ENCODE measurements around the gene MYH9. TPM values are rescaled to one million over a fixed set of nuclear protein-coding genes. Genes with fewer than 3 reads are reported as not detected.
"Not testable (repeated sequence)": the region's sequence is repeated elsewhere in the genome, so short reads cannot be mapped to it uniquely, and the experiment has no call there.

The MYH9 gene
- total RNA-seq, 1 donor from 2014 or later: 1,853 TPM

DNA sequence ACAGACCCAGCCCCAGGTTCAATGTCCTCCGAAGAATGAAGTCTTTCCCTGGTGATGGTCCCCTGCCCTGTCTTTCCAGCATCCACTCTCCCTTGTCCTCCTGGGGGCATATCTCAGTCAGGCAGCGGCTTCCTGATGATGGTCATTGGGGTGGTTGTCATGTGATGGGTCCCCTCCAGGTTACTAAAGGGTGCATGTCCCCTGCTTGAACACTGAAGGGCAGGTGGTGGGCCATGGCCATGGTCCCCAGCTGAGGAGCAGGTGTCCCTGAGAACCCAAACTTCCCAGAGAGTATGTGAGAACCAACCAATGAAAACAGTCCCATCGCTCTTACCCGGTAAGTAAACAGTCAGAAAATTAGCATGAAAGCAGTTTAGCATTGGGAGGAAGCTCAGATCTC is 120.7 kb downstream of the MYH9 start:
- no peaks in the 10 kb centered on the region for H3K27me3 Mint-ChIP-seq (ENCODE audit: low read depth)
- TF ChIP-seq, protein P1, sequence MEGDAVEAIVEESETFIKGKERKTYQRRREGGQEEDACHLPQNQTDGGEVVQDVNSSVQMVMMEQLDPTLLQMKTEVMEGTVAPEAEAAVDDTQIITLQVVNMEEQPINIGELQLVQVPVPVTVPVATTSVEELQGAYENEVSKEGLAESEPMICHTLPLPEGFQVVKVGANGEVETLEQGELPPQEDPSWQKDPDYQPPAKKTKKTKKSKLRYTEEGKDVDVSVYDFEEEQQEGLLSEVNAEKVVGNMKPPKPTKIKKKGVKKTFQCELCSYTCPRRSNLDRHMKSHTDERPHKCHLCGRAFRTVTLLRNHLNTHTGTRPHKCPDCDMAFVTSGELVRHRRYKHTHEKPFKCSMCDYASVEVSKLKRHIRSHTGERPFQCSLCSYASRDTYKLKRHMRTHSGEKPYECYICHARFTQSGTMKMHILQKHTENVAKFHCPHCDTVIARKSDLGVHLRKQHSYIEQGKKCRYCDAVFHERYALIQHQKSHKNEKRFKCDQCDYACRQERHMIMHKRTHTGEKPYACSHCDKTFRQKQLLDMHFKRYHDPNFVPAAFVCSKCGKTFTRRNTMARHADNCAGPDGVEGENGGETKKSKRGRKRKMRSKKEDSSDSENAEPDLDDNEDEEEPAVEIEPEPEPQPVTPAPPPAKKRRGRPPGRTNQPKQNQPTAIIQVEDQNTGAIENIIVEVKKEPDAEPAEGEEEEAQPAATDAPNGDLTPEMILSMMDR (IDR thresholded peaks at IDR 0.05): no peak
- H3K27ac Mint-ChIP-seq (ENCODE audit: unreplicated experiment): no peak overlapping the region
- peak; percentile 35 for DNase-seq (ENCODE audit: low spot score)
- H3K4me3 Mint-ChIP-seq (ENCODE audit: unreplicated experiment): no peak overlapping the region
- peaks cover 3% of the 10 kb centered on the region for H3K9me3 Mint-ChIP-seq (ENCODE audit: low read depth)
- peaks cover 14% of the 10 kb centered on the region for H3K4me1 Mint-ChIP-seq (ENCODE audit: low read depth)
- peaks cover 11% of the 10 kb centered on the region for H3K36me3 Mint-ChIP-seq (ENCODE audit: low read depth)

DNA sequence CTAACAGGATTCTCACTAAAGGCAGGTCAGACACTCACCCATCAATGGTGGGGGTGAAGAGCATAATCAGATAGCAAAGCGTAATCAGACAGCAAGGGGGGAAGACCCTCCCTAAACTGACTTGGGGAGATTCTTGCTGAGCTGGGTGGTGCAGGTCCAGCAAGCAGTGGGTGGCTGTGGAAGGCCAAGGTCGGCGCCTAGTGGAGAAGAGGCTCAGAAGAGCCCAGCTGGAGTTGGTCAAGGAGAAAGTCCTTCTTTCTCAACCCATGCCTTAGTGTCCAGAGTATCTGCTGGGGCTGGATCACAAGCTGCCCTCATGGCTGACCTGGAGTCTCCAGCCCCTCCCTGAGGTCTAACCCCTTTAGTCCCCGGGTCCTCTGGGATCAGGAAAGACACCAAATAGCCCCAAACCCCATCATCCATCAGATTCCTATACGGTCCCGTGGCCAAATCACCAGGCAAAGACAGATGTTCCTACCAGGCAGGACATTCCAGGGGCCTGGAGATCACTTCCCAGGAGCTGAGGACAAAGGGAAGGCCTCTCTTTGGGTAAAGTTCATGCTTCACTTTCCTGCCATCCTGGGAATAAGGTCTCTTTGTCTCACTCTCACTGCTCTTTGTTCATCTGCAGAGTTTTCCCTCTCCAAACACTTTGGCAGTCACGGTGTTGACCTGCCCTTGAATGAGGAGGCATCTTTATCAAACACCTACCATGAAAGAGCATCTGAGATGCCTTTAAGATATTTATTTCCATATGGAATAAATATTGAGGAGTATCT is 123.7 kb downstream of the MYH9 start:
- peaks cover 26% of the 10 kb centered on the region for H3K4me1 Mint-ChIP-seq (ENCODE audit: low read depth)
- not testable (repeated sequence) for H3K4me3 Mint-ChIP-seq (ENCODE audit: unreplicated experiment); DNase-seq (ENCODE audit: low spot score)

GRCh38 chr22:36263216-36263673 is 124.5 kb downstream of the MYH9 start:
- peaks cover 34% of the 10 kb centered on the region for H3K4me1 Mint-ChIP-seq (ENCODE audit: low read depth)
- not testable (repeated sequence) for H3K27me3 Mint-ChIP-seq (ENCODE audit: low read depth); H3K9me3 Mint-ChIP-seq (ENCODE audit: low read depth); DNase-seq (ENCODE audit: low spot score); H3K4me3 Mint-ChIP-seq (ENCODE audit: unreplicated experiment)
- peak overlapping the region; percentile 6 for H3K27ac Mint-ChIP-seq (ENCODE audit: unreplicated experiment)
- peaks cover 11% of the 10 kb centered on the region for H3K36me3 Mint-ChIP-seq (ENCODE audit: low read depth)

More for the DNA sequence above, 123.7 kb downstream of the MYH9 start:
- peak overlapping the region; percentile 6 for H3K27ac Mint-ChIP-seq (ENCODE audit: unreplicated experiment)
- peaks cover 11% of the 10 kb centered on the region for H3K36me3 Mint-ChIP-seq (ENCODE audit: low read depth)
- H3K9me3 Mint-ChIP-seq (ENCODE audit: low read depth); H3K27me3 Mint-ChIP-seq (ENCODE audit: low read depth): not testable (repeated sequence)

DNA sequence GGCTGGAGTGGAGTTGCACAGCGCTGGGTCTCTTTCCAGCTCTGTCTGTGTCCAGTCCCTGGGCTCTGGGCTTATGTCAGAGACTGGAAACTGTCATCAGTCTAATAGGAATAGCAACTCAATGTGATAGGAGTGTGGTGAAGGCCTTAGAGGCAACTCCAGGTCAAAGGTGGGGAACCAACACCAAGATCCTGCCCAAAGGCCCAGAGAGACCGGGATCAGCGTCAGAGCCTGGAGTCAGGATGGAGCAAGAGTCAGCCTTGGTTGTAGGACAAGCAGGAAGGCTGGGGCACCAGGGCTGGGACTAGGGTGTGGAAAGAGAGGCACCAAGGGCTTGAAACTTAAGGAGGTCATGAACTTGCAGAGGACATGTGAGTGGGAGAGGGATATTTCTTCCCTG is 125.5 kb downstream of the MYH9 start:
- not testable (repeated sequence) for H3K9me3 Mint-ChIP-seq (ENCODE audit: low read depth); H3K27ac Mint-ChIP-seq (ENCODE audit: unreplicated experiment); H3K4me3 Mint-ChIP-seq (ENCODE audit: unreplicated experiment); DNase-seq (ENCODE audit: low spot score); H3K27me3 Mint-ChIP-seq (ENCODE audit: low read depth)
- Mint-ChIP-seq H3K4me1 (ENCODE audit: low read depth) (peaks cover 35% of the 10 kb centered on the region), H3K36me3 (ENCODE audit: low read depth) (peaks cover 11% of the 10 kb centered on the region)

DNA sequence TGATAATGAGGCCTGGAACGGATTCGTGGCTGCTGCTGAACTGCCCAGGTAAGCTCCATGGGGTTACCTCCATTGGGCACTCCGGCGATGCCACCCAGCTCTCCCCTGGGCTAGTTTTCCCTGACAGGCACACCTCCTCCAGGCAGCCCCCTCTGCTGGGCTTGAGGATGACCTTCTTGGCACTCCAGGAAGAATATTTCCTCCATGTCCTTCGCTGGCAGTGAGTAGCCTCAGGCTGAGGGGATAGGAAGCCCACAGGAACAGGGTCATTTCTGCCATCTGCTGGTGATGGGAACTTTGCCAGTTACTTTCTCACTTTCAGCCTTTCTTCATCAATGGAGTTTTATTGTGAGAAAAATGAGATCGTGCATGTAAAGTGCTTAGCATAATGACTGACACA is 126.1 kb downstream of the MYH9 start:
- not testable (repeated sequence) for H3K27me3 Mint-ChIP-seq (ENCODE audit: low read depth); H3K9me3 Mint-ChIP-seq (ENCODE audit: low read depth); H3K27ac Mint-ChIP-seq (ENCODE audit: unreplicated experiment); DNase-seq (ENCODE audit: low spot score); H3K4me3 Mint-ChIP-seq (ENCODE audit: unreplicated experiment); H3K36me3 Mint-ChIP-seq (ENCODE audit: low read depth)
- peaks cover 35% of the 10 kb centered on the region for H3K4me1 Mint-ChIP-seq (ENCODE audit: low read depth)
- TF ChIP-seq, protein P1 (IDR thresholded peaks at IDR 0.05): peak; percentile 27

GRCh38 chr22:36259615-36260300 is 128.0 kb downstream of the MYH9 start:
- DNase-seq (ENCODE audit: low spot score): no peak
- TF ChIP-seq, protein P1 (IDR thresholded peaks at IDR 0.05): no peak
- H3K4me3 Mint-ChIP-seq (ENCODE audit: unreplicated experiment): no peak overlapping the region
- H3K4me1 Mint-ChIP-seq (ENCODE audit: low read depth): peaks cover 38% of the 10 kb centered on the region
- no peaks in the 10 kb centered on the region for H3K36me3 Mint-ChIP-seq (ENCODE audit: low read depth)
- peak overlapping the region; percentile 61 for H3K27ac Mint-ChIP-seq (ENCODE audit: unreplicated experiment)
- H3K27me3 Mint-ChIP-seq (ENCODE audit: low read depth): no peaks in the 10 kb centered on the region
- H3K9me3 Mint-ChIP-seq (ENCODE audit: low read depth): no peaks in the 10 kb centered on the region
